NCI-H187 (cell line): ENCODE data around the gene FBXL20.
"Not testable (repeated sequence)": the region's sequence is repeated elsewhere in the genome, so short reads cannot be mapped to it uniquely, and the experiment has no call there.

Experiments used
- DNase-seq, 2 experiments: peaks; one replicate each; lab custom pipeline; 2025; lab: John Stamatoyannopoulos, UW

The FBXL20 gene

GRCh38 chr17:39385040-39385439 is 16.4 kb downstream of the FBXL20 start:
- no peak for DNase-seq

GRCh38 chr17:39380144-39380543 is 21.3 kb downstream of the FBXL20 start:
- no peak for DNase-seq

- DNase-seq = no peak
These were observed 25.0 kb downstream of the FBXL20 start for GRCh38 chr17:39376434-39376833.

GRCh38 chr17:39367805-39368204 is 33.6 kb downstream of the FBXL20 start:
- not testable (repeated sequence) for DNase-seq

- no peak for DNase-seq
These were observed 35.6 kb downstream of the FBXL20 start for GRCh38 chr17:39365872-39366271.

GRCh38 chr17:39365242-39365641 is 36.2 kb downstream of the FBXL20 start:
- DNase-seq = no peak

GRCh38 chr17:39364236-39365025 is 37.0 kb downstream of the FBXL20 start:
- no peak for DNase-seq

- DNase-seq = no peak
These were observed 40.4 kb downstream of the FBXL20 start for GRCh38 chr17:39361064-39361463.

- no peak for DNase-seq
These were observed 40.9 kb downstream of the FBXL20 start for GRCh38 chr17:39360537-39360936.

GRCh38 chr17:39359994-39360393 is 41.4 kb downstream of the FBXL20 start:
- no peak for DNase-seq

GRCh38 chr17:39357986-39358385 is 43.4 kb downstream of the FBXL20 start:
- DNase-seq = no peak

GRCh38 chr17:39357488-39357887 is 43.9 kb downstream of the FBXL20 start:
- DNase-seq = no peak

GRCh38 chr17:39352986-39353385 is 48.4 kb downstream of the FBXL20 start:
- DNase-seq = no peak

- no peak for DNase-seq
These were observed 48.9 kb downstream of the FBXL20 start for GRCh38 chr17:39352511-39352910.

GRCh38 chr17:39351508-39351907 is 49.9 kb downstream of the FBXL20 start:
- DNase-seq = no peak

- no peak for DNase-seq
These were observed 52.2 kb downstream of the FBXL20 start for GRCh38 chr17:39349246-39349645.

- DNase-seq = not testable (repeated sequence)
These were observed 54.6 kb downstream of the FBXL20 start for GRCh38 chr17:39346863-39347262.

- DNase-seq = no peak
These were observed 59.9 kb downstream of the FBXL20 start for GRCh38 chr17:39341541-39341940.

- DNase-seq = no peak
These were observed 60.7 kb downstream of the FBXL20 start for GRCh38 chr17:39340731-39341130.

- no peak for DNase-seq
These were observed 62.2 kb downstream of the FBXL20 start for GRCh38 chr17:39339272-39339671.

GRCh38 chr17:39337649-39338048 is 63.8 kb downstream of the FBXL20 start:
- DNase-seq = not testable (repeated sequence)

- no peak for DNase-seq
These were observed 65.7 kb downstream of the FBXL20 start for GRCh38 chr17:39335704-39336223.

GRCh38 chr17:39334008-39334744 is 67.2 kb downstream of the FBXL20 start:
- not testable (repeated sequence) for DNase-seq
